Measurements from ENCODE around the gene STAT5A.

Gene STAT5A

DNA sequence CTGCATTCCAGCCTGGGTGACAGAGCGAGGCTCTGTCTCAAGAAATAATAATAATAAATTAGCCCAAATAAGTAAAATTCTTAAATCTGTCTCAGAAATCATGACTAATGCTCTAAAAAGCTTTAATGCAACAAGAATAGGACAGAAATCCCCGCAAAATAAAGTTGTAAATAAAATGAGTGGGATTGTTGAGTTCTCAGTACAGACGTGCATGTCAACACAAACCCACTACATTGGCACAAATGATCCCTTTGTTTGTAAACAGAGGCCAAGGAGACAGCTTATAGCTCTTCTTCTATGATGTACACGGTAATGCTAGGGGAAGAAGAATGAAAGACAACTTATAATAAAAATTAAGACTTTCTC lies 18.1 kb upstream of the STAT5A start:
- DNase-seq = peak; percentile 31

GRCh38 chr17:42270596-42270995 lies 17.7 kb upstream of the STAT5A start:
- no peak for DNase-seq

- DNase-seq = no peak
These were observed 17.1 kb upstream of the STAT5A start for GRCh38 chr17:42271006-42271778.

DNA sequence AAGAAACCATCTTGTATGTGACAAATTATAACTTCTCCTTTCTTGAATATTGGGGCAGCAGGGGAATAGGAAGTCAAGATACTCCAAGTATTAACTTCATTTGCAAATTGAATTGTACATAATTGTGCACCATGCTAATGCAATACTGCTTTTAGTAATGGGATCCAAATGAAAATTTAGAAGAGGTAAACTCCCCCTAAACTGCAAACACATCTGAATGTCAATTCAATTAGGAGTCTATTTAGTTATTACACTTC lies 16.6 kb upstream of the STAT5A start:
- no peak for DNase-seq

DNA sequence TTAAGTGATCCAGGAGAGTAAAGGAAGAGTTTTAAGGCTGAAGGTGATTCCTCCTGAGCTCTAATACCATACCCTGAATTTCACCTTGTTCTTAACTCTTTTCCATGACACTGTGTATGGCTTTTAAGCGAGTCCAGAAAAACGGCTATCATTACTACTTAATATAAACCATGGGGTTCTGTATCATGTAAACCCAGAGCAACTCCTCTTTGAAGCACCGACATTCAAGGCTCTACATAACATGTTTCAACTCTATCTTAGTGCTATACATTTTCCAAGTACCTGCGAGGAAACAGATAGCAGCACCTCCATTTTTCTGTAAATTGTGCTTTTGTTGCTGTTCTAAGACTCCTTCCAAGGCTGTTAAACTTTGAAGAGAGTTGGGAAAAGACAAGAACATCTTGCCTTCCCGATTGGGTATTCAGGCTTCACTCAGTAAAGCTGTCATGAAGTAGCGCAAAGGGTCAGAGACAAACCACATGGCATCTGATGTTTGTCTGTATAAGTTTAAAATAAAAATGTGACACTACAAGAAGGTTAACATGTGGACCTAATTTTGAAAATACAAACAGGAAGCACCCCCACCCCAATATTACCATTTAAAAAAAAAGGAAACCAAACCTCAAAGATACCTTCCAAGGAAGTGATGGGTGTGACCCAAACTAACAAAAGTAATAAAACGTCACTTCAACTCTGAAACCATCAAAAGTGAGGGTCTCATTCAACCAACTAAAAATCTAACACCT lies 16.0 kb upstream of the STAT5A start:
- DNase-seq = no peak

- DNase-seq = no peak
These were observed 14.6 kb upstream of the STAT5A start for GRCh38 chr17:42273474-42274252.

DNA sequence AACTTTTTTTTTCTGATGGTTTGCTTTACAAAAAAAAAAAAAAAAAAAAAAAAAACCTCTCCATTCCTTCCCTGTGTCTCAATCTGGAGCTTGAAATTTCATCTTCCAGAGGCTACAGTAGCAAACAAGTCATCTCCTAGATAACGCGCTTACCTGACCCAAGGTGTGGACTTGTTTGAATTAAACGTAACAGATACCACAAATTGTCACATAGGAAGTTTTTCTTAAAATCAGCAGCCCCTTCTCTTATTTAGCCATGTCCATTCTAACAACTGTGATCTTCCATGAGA lies 14.1 kb upstream of the STAT5A start:
- DNase-seq = no peak

GRCh38 chr17:42274812-42275526 lies 13.3 kb upstream of the STAT5A start:
- DNase-seq = no peak

- peak; percentile 45 for DNase-seq
These were observed 12.6 kb upstream of the STAT5A start for GRCh38 chr17:42275527-42276358.

GRCh38 chr17:42276359-42276608 lies 12.0 kb upstream of the STAT5A start, which contains the start of gene STAT5B:
Gene STAT5B, minus strand, starts transcription at chr17:42276391. Its CDS starts 44,264 bp downstream, at chr17:42232127.
- peak; percentile 66 for DNase-seq

DNA sequence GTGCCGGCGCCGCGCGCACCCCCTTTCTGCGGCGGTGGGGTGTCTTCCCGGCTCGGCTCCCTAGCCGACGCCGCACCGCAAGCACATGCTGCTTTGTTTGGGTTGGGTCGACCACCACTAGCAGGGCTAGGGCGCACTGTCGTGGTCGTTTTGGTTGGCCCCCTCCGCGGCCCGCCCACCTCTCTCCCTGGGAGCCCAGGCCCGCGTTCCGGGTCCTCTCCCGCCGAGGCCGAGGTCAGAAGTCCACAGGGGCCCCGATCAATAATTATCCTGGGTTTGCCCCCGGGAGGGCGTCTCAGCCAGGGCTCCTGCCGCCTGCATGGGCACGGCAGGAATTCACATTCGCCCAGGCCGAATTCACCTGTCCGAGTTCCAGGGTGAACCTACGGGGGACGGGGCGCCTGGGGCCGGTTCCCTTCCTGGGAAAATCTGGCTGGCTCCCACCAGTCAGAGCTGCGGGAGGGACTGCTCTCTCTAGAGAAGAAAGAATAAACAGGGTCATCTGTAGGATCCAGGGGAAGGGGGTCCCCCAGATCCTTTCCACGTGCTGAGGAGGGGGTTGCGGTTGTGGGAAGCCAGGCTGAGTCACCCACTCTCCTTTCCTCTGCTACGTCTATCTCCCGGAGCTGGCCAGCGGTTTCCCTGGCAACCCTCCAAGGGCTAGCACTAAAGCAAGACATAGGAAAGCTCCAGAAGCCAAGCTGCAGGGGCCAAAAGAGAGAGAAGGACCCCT lies 11.5 kb upstream of the STAT5A start:
- peak; percentile 84 for DNase-seq

DNA sequence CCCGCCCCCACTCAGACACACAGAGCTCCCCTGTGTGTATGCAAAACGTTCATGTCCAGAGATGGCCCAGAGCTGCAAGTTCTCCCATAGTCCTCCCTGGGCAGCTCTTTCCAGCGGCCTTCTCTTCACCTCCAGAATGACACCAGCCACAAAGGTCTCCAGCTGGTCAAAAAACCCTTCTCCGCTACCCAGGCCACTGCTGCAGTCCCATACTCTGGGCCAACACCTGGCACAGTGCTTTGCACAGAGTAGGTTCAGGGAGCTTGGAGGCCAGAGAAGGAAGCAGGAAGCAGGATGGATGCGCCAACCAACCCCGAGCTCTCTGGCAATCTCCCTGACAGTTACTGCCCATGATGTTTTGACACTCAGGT lies 11.0 kb upstream of the STAT5A start:
- DNase-seq = no peak

DNA sequence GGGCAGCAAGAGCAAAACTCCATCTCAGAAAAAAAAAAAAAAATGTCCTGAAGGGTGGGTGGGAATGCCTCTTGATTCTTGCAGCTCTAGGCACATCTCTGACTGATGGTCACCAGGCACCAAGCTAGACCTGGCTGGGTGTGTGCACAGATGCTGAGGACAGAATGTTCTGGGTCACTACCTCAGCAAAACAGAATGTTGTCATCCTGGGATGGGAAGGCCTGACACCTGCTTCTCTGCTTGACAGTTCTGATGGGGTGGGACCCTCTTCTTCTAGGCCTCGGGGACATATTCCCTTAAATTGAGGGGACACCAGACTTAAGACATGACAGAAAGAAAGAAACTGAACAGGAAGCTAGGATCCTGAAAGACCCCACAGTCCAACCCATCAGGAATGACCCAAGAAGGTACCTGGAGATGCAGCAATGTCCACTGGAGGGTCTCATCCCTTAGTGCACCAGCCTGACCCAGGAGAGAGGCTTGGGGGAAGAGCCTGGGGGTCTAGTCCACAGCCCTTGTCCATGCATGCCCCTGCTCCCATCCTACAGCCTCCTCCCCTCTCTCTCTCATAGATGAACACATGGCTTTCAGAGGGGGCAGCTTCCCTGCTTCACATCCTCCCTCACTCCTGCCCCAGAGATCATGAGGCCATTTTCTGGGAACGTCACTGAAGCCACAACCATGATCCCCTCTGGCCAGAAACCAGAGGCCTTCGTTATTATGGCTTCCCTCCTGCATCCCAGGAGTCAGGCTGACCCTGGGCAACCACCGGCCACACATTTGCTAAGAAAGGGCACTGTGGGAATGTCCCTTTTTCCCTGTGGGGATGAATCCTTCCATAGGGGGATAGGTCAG lies 8.3 kb upstream of the STAT5A start:
- no peak for DNase-seq

DNA sequence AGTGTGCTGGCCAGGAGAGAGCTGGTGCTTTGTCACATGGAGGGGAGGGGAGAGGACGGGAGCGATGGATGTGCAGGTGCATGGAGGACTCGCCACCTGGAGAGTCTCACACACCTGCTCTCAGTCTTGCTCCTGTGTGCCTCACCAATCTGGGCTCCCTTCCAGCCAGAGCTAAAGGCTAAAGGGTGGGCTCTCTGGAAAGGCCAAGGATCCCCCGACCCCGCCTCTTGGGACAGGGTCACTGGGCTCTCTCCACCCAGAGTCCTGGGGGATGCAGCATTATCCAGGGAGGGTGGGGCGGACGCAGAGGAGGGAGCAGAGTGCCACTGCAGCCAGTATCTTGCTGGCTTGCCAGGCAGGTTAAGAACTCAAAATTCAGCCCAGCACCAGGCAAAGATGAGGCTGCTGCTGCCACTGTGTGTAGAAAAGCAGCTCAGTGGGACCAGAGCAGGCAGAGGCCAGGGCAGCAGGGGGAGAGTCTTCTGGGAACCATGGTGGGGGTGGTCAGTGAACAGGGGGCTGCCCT lies 6.7 kb upstream of the STAT5A start:
- no peak for DNase-seq

DNA sequence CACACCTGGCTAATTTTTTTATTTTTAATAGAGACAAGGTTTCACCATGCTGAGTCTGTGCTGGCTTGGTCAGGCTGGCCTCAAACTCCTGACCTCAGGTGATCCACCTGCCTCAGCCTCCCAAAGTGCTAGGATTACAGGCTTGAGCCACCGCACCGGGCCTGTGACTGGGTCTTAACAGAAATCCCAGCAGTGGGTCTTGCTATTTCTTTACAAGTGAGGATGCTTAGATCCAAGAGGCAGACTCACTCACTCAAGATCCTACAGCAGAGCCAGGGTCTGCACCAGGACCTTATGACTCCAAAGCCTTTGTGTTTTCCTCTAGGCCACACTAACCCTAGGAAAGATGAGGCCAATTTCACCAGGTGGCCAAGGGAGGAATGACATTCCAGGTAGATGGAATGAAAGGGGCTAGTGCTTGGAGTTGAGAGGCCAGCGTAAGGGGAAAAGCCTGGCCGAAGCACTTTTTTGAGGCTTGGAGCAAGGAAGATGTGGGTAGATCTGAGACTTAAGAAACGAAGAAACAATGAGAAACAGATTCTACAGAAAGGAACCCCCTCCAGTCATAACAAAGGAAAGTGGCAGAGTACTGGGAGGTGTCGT lies 5.7 kb upstream of the STAT5A start:
- DNase-seq = no peak

DNA sequence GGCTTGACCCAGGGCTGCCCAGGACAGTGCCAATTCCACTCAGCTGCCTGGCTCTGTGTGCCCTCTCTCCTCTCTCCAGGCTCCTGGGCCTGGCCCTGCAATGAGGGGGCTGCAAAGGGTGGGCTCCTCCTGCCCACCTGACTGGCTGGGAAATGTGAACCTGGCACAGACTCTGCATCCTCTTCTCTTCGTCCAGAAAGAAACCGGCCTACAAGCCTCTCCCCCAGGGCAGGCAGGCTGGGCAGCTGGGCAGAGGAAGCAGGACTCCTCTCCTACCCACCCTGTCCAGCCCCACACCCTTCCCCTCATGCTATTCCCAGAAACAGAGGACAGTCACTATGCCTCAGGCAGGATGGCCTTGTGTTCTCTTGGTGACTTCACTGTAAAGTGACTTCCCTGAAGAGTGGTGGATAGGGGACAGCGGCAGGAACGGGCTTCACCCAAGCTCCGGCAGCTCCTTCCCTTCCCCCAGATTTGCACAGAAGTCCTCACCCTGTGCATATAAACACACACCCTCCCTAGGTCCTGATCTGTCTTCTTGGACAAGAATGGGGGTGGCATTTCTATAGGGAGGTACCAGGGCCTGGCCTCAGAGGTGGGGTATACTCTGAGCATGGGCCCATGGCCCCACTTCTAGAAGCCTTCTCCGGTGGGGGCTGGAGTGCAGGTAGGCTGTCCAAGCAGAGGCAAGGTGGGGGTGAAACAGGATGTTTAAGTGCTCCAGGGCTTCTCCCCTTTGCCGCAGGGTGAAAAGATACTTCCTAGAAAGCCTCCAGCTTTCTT lies 4.9 kb upstream of the STAT5A start:
- no peak for DNase-seq

DNA sequence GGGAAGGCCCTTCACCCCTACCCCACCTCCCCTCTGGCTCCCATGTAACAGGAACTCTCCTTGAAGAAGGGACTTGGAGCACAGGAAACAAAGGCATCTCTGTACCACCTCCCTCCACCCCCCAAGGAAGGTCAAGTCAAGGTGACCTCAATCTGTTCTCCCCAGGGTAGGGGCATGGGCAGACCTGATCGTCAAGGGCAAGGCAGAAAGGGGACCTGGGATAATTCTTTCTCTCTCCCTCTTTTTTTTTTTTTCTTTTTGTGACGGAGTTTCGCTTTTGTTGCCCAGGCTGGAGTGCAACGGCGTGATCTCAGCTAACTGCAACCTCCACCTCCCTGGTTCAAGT lies 4.3 kb upstream of the STAT5A start:
- DNase-seq = no peak

GRCh38 chr17:42284566-42284965 lies 3.7 kb upstream of the STAT5A start:
- no peak for DNase-seq

GRCh38 chr17:42285346-42286050 lies 2.8 kb upstream of the STAT5A start:
- no peak for DNase-seq

Data from EL (cell line).